Aorta (tissue), 5 donors: ENCODE results near the gene PPM1D. TPM values are rescaled to one million over a fixed set of nuclear protein-coding genes. Genes with fewer than 3 reads are reported as not detected.
"Not testable (repeated sequence)": the region's sequence is repeated elsewhere in the genome, so short reads cannot be mapped to it uniquely, and the experiment has no call there.

Experiments used
- ATAC-seq: fragments of 200-7000 bp; cut with Tn5 transposase; one replicate; pipeline ENCODE4 v1.9.1; 2022; ENCODE audit warnings: moderate library complexity; ENCODE audit not compliant: low FRiP score
- DNase-seq, 2 donors: peaks; one replicate each; pipeline ENCODE4 v3.0.0-alpha.2; 2020
- H3K27ac ChIP-seq, 2 donors: one replicate each; pipeline ENCODE4 v1.5.1; 2013; ENCODE audit warnings: low read length in 2 of 2, mild to moderate bottlenecking in 2 of 2, moderate library complexity in 2 of 2, control low read depth in 1 of 2, inconsistent platforms in 1 of 2, low read depth in 1 of 2
- H3K27me3 ChIP-seq, 2 donors: one replicate each; pipeline ENCODE4 v1.6.1; 2013; ENCODE audit warnings: control low read depth in 1 of 2, low read length in 1 of 2, mild to moderate bottlenecking in 1 of 2, moderate library complexity in 1 of 2; ENCODE audit not compliant: insufficient read depth in 2 of 2, control insufficient read depth in 1 of 2
- H3K36me3 ChIP-seq, 2 donors: one replicate each; pipeline ENCODE4 v1.6.1; 2013; ENCODE audit warnings: control low read depth in 1 of 2, low read length in 1 of 2, mild to moderate bottlenecking in 1 of 2; ENCODE audit not compliant: insufficient read depth in 2 of 2, control insufficient read depth in 1 of 2
- H3K4me1 ChIP-seq, 2 donors: one replicate each; pipeline ENCODE4 v1.6.1; 2013; ENCODE audit warnings: low read length in 2 of 2, control low read depth in 1 of 2, mild to moderate bottlenecking in 1 of 2, moderate library complexity in 1 of 2; ENCODE audit not compliant: insufficient read depth in 2 of 2, control insufficient read depth in 1 of 2
- H3K4me3 ChIP-seq, 2 donors: one replicate each; pipeline ENCODE4 v1.5.1; 2013; ENCODE audit warnings: low read length in 2 of 2, control low read depth in 1 of 2, mild to moderate bottlenecking in 1 of 2
- H3K9me3 ChIP-seq: one replicate; pipeline ENCODE4 v1.6.1; 2013; ENCODE audit warnings: mild to moderate bottlenecking, low read length; ENCODE audit not compliant: control insufficient read depth
- WGBS, 2 donors: extraction: QIAGEN DNeasy Blood & Tissue Kit; methylation state at CpG; one replicate each; pipeline ENCODE4 v1.1.7; 2013; 5-methylcytosine and 5-hydroxymethylcytosine counted together
- intact Hi-C, 2 donors: fragments of 100-400 bp; cut with DNase I; formaldehyde crosslinking; loops; one replicate each; pipeline versions ENCODE4 v1.14.2 to v1.15.0; 2022
- polyA plus RNA-seq, 2 donors: library from polyadenylated mRNA; stranded (reverse); fragments of 200-250 nt; gene quantifications; one replicate each; pipeline ENCODE4 v1.2.3, GENCODE V29; 2013
- total RNA-seq, 2 donors: library from RNA; stranded (reverse); fragmentation: NEBNext Ultra II Directional; extraction: Animal tissue kit (Norgen Biotek cat#: 25700); gene quantifications; one replicate each; pipeline ENCODE4 v1.2.1, GENCODE V29; 2021
- donor health status: healthy with polysubstance abuse.
- donor health status: Bipolar disorder and iron deficiency.
- donor health status: DM: no; HTN: no; CAD: no.
- donor health status: DM: no; HTN: no; CAD: no.
- donor health status: DM: yes; HTN: yes; CAD: no.

PPM1D gene
- total and polyA plus RNA-seq, 4 donors = 2.0 to 16.0 (median 10.1) TPM

DNA sequence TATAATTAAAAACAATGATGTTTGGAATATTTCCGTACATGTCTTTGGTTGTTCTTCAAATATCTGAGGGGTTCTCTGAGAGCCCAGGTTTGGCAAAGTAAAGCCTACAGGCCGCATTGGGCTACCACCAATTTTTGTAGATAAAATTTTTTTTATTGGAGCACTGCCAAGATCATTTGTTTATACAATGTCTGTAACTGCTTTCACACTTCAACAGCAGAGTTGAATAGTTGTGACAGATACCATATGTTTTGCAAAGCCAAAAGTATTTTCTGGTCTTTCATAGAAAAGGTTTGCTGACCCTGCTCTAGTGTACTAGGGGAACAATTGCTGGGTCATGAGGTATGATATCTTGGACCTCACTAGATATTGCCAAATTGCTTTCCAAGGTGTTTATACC, 10.5 kb downstream of the PPM1D start:
- H3K4me3 ChIP-seq = no peak overlapping the region
- no peak for ATAC-seq
- H3K27ac ChIP-seq = no peak overlapping the region
- H3K36me3 ChIP-seq = no peaks in the 10 kb centered on the region
- H3K27me3 ChIP-seq = no peaks in the 10 kb centered on the region
- WGBS, 2 donors = 41 to 43% methylated on average over 2 of the region's 2 CpGs
- intact Hi-C loops = no loop called here
- DNase-seq = no peak
- peaks cover 0 to 5% of the 10 kb centered on the region in 2 donors for H3K4me1 ChIP-seq
- no peaks in the 10 kb centered on the region for H3K9me3 ChIP-seq

DNA sequence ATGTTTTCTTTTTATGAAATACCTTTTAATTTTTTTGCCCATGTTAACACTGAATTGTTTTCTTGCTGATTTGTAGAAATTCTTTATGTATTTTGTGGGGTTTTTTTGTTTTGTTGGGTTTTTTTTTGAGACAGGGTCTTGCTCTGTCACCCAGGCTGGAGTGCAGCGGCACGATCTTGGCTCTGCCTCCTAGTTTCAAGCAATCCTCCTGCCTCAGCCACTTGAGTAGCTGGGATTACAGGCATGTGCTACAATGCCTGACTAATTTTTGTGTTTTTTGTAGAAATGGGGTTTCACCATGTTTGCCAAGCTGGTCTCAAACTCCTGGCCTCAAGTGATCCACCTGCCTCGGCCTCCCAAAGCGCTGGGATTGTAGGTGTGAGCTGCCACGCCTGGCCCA, 11.3 kb downstream of the PPM1D start:
- DNase-seq, H3K9me3 ChIP-seq, ATAC-seq, H3K27me3 ChIP-seq, H3K36me3 ChIP-seq, intact Hi-C loops, H3K4me3 ChIP-seq, H3K4me1 ChIP-seq, H3K27ac ChIP-seq: not testable (repeated sequence)
- 95 to 97% methylated on average over 5 of the region's 5 CpGs for WGBS, 2 donors

DNA sequence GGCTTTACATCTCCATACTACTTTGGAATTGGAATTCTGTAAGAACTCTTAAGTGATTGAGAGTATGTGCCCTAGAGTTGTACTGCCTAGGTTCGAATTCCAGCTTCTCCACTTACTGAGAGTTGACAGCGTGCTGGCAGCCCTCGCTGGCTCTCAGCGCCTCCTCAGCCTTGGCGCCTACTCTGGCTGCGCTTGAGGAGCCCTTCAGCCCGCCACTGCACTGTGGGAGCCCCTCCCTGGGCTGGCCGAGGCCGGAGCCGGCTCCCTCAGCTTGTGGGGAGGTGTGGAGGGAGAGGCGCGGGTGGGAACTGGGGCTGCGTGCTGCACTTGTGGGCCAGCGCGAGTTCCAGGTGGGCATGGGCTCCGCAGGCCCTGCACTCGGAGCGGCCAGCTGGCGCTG, 13.3 kb downstream of the PPM1D start:
- Histone ChIP-seq H3K27ac (no peak overlapping the region), H3K9me3 (no peaks in the 10 kb centered on the region), H3K4me3 (no peak overlapping the region), H3K4me1 (peaks cover 0 to 5% of the 10 kb centered on the region in 2 donors), H3K36me3 (no peaks in the 10 kb centered on the region), H3K27me3 (no peaks in the 10 kb centered on the region)
- DNase-seq = no peak
- WGBS, 2 donors = 93 to 95% methylated on average over 19 of the region's 19 CpGs
- ATAC-seq = no peak
- intact Hi-C loops = no loop called here

DNA sequence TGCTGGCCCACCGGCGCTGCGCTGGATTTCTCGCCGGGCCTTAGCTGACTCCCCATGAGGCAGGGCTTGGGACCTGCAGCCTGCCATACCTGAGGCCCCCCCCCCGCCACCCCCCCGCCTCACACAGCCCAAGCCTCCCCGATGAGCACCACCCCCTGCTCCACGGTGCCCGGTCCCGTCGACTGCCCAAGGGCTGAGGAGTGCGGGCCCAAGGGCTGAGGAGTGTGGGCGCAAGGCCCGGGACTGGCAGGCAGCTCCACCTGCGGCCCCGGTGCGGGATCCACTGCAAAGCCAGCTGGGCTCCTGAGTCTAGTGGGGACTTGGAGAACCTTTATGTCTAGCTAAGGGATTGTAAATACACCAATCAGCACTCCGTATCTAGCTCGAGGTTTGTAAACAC, 13.8 kb downstream of the PPM1D start:
- H3K27me3 ChIP-seq, H3K36me3 ChIP-seq, H3K4me3 ChIP-seq, DNase-seq, ATAC-seq, intact Hi-C loops, H3K9me3 ChIP-seq, H3K27ac ChIP-seq, H3K4me1 ChIP-seq: not testable (repeated sequence)
- WGBS, 2 donors = 95% methylated on average over 17 to 20 of the region's 20 CpGs

DNA sequence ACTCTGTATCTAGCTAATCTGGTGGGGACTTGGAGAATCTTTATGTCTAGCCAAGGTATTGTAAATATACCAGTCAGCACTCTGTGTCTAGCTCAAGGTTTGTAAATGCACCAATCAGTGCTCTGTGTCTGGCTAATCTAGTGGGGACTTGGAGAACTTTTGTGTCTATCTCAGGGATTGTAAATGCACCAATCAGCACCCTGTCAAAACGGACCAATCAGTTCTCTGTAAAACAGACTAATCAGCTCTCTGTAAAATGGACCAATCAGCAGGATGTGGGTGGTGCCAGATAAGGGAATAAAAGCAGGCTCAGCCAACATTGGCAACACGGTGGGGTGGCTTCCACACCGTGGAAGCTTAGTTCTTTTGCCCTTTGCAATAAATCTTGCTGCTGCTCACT, 14.3 kb downstream of the PPM1D start:
- H3K9me3 ChIP-seq, intact Hi-C loops, H3K27ac ChIP-seq, ATAC-seq, DNase-seq, H3K4me1 ChIP-seq, H3K36me3 ChIP-seq, H3K27me3 ChIP-seq, H3K4me3 ChIP-seq: not testable (repeated sequence)
- 73 to 78% methylated on average over 3 of the region's 3 CpGs for WGBS, 2 donors

DNA sequence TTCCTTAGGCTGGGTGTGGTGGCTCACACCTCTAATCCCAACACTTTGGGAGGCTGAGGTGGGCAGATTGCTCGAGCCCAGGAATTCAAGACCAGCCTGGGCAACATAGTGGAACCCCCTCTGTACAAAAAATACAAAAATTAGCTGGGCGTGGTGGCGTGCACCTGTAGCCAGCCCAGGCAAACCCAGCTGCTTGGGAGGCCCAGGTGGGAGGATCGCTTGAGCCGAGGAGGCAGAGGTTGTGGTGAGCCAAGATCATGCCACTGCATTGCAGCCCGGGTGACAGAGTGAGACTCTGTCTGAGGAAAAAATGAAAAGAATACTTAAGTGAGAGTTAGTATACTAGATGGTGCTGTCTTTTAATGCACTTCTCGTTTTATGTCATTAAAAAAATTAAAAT, 15.1 kb downstream of the PPM1D start:
- no peaks in the 10 kb centered on the region for H3K36me3 ChIP-seq
- H3K4me3 ChIP-seq = no peak overlapping the region
- no peak overlapping the region for H3K27ac ChIP-seq
- DNase-seq (no peak), ATAC-seq (no peak)
- intact Hi-C loops = no loop called here
- H3K9me3 ChIP-seq = no peaks in the 10 kb centered on the region
- H3K4me1 ChIP-seq = peaks cover 0 to 5% of the 10 kb centered on the region in 2 donors
- 87 to 93% methylated on average over 7 of the region's 7 CpGs for WGBS, 2 donors
- H3K27me3 ChIP-seq = no peaks in the 10 kb centered on the region

DNA sequence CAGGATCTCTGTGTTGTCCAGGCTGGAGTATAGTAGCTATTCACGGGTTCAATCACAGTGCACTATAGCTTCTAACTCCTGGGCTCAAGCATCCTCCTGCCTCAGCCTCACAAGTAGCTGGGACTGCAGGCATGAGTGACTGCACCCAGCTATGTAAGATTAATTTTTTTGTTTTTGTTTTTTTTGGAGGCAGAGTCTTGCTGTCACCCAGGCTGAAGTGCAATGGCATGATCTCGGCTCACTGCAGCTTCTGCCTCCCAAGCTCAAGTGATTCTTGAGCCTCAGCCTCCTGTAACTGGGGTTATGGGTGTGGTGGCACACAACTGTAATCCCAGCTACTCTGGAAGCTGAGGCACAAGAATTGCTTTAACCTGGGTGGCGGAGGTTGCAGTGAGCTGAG, 15.8 kb downstream of the PPM1D start:
- Histone ChIP-seq H3K27me3 (no peaks in the 10 kb centered on the region), H3K4me3 (no peak overlapping the region), H3K27ac (no peak overlapping the region), H3K4me1 (no peaks in the 10 kb centered on the region), H3K36me3 (no peaks in the 10 kb centered on the region), H3K9me3 (no peaks in the 10 kb centered on the region)
- ATAC-seq (no peak), DNase-seq (no peak)
- intact Hi-C loops = no loop called here
- 61 to 62% methylated on average over 3 of the region's 3 CpGs for WGBS, 2 donors

DNA sequence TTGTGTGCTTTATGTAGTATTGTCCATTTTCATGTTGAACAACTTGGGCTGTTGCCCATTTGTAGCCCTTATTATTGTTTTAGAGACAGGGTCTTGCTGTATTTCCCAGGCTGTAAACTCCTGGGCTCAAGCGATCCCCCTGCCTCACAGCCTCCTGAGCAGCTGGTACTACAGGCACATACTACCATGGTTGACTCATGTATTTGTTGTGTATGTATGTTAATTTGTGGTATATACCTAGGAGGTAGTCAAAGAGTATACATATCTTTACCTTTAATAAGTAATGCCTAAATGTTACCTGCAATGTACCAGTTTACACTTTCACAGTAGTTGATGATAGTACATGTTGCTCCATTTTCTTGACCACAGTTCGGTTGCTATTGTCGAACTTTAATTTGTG, 18.1 kb downstream of the PPM1D start:
- DNase-seq (no peak), ATAC-seq (no peak)
- no peaks in the 10 kb centered on the region for H3K36me3 ChIP-seq
- intact Hi-C loops = no loop called here
- no peaks in the 10 kb centered on the region for H3K4me1 ChIP-seq
- no peak overlapping the region for H3K4me3 ChIP-seq
- WGBS, 2 donors = 94 to 97% methylated on average over 3 of the region's 3 CpGs
- H3K9me3 ChIP-seq = no peaks in the 10 kb centered on the region
- no peaks in the 10 kb centered on the region for H3K27me3 ChIP-seq
- H3K27ac ChIP-seq = no peak overlapping the region

DNA sequence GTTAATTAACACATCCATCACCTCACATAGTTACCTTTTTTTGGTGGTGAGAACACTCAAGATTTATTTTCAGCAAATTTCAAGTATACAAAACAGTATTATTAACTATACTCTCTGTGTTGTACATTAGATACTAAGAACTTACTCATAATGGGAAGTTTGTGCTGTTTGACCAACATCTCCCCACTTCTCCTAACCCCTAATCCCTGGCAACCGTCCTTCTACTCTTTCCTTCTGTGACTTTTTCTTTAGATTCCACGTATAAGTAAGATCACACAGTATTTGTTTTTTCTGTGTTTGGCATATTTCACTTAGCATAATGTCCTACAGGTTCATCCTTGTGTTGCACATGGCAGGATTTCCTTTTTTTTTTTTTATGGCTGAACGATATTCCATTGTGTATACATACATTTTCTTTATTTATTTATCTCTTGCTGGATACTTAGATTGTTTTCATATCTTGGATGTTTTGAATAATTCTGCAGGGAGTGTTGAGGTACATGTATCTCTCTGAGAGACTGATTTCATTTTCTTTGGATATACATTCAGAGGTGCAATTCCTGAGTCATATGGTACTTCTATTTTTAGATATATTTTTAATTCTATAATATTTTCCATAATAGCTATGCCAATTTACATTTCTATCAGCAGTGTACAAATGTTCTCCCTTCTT, 19.0 kb downstream of the PPM1D start:
- no peaks in the 10 kb centered on the region for H3K27me3 ChIP-seq
- no peaks in the 10 kb centered on the region for H3K9me3 ChIP-seq
- intact Hi-C loops = no loop called here
- ATAC-seq (no peak), DNase-seq (no peak)
- H3K36me3 ChIP-seq = no peaks in the 10 kb centered on the region
- no peaks in the 10 kb centered on the region for H3K4me1 ChIP-seq
- H3K4me3 ChIP-seq = no peak overlapping the region
- no peak overlapping the region for H3K27ac ChIP-seq
- WGBS, 2 donors = 51 to 60% methylated on average over 3 of the region's 3 CpGs
